ENCODE measurements around the gene TNNI2. TPM values are rescaled to one million over a fixed set of nuclear protein-coding genes. Genes with fewer than 3 reads are reported as not detected.

TNNI2 gene
- total RNA-seq, 2 experiments from 2014 or later, result 2.5 to 14.3 TPM

DNA sequence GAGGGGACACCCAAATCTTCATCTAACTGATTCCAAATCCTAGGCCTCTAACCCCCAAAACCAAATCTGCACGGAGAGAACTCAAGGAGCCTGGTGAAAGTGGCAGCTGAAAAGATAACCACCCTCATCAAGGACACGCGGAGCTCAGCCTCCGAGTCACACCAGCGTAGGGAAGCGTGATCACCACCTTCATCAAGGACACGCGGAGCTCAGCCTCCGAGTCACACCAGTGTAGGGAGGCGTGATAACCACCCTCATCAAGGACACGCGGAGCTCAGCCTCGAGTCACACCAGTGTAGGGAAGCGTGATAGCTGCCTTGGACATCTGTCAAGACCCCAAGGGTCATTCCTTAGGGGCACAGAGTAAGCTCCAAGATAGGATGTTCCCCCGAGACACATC is 33.3 kb upstream of the TNNI2 start:
- TF ChIP-seq, protein P1, sequence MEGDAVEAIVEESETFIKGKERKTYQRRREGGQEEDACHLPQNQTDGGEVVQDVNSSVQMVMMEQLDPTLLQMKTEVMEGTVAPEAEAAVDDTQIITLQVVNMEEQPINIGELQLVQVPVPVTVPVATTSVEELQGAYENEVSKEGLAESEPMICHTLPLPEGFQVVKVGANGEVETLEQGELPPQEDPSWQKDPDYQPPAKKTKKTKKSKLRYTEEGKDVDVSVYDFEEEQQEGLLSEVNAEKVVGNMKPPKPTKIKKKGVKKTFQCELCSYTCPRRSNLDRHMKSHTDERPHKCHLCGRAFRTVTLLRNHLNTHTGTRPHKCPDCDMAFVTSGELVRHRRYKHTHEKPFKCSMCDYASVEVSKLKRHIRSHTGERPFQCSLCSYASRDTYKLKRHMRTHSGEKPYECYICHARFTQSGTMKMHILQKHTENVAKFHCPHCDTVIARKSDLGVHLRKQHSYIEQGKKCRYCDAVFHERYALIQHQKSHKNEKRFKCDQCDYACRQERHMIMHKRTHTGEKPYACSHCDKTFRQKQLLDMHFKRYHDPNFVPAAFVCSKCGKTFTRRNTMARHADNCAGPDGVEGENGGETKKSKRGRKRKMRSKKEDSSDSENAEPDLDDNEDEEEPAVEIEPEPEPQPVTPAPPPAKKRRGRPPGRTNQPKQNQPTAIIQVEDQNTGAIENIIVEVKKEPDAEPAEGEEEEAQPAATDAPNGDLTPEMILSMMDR (conservative IDR thresholded peaks at IDR 0.05; ENCODE audit: low read length), result no peak
- TF ChIP-seq EZH2phosphoT487 (IDR thresholded peaks at IDR 0.05; ENCODE audit: borderline replicate concordance, low read depth, low read length), result no peak
- no peak overlapping the region for H3K4me3 ChIP-seq (ENCODE audit: low read depth, low read length, poor library complexity, severe bottlenecking)
- H2AFZ ChIP-seq (ENCODE audit: low read length), result no peak overlapping the region
- BruUV-seq (replicated peaks), result no TSS peak
- DNase-seq (ENCODE audit: low spot score), result no peak
- H3K9me2 ChIP-seq (ENCODE audit: insufficient read depth, low read length), result no peaks in the 10 kb centered on the region
- H3K36me3 ChIP-seq (ENCODE audit: insufficient read depth, low read length), result no peaks in the 10 kb centered on the region
- H3K9me3 ChIP-seq (ENCODE audit: low read length), result no peaks in the 10 kb centered on the region
- POLR2A ChIA-PET, result interaction anchor here (0.9 kb wide), 1 partner anchor 12 kb away, joined by 6 read pairs; no protein-coding TSS in a partner anchor
- no peaks in the 10 kb centered on the region for H4K20me1 ChIP-seq (ENCODE audit: insufficient read depth, low read length)
- H3K79me2 ChIP-seq (ENCODE audit: insufficient read depth, low read depth, low read length), result no peaks in the 10 kb centered on the region
- no peak overlapping the region for H3K4me2 ChIP-seq (ENCODE audit: low read length)
- H3K27ac ChIP-seq (ENCODE audit: low read depth, low read length, poor library complexity, severe bottlenecking), result no peak overlapping the region
- intact Hi-C loops (cut with micrococcal nuclease; ENCODE audit: unreplicated experiment), result no loop called here
- CTCF ChIA-PET (ENCODE audit: unreplicated experiment), result no interaction called here
- H3K4me1 ChIP-seq (ENCODE audit: insufficient read depth, low read length, poor library complexity, severe bottlenecking), result no peaks in the 10 kb centered on the region

DNA sequence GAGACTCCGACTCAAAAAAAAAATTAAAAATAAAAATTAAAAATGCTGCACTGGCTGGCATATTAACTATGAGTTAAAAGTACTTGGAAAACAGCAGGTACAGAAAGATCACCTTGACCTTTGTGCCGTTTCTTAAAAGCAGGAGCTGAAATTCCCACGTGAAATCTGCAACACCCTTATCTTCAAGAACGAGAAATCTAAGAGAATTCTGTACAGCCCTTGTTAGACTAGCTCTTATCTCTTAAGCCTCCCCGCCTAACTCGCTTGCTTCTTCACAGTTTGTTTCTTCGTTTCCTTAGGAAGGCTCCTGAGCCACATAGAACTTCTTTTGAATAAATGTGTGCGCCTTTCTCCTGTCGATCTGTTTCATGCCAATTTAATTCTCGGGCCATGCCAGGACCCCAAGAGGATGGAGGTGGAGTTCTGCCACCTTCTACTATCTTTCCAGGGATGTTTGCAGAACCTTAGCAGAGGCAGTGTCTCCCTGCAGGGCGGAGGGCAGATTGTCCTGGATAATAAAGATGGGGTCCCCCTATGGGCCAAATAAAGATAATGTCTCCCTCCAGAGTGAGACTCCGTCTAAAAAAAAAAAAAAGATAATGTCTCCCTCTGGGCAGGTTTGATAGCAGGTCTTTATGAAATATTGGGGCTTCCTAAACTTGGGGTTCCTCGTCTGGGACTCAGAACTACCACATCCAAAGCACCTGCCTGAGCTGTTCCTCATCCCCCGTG is 31.4 kb upstream of the TNNI2 start:
- intact Hi-C loops (cut with micrococcal nuclease; ENCODE audit: unreplicated experiment), result no loop called here
- BruUV-seq (replicated peaks), result no TSS peak
- no peak for DNase-seq (ENCODE audit: low spot score)
- ChIA-PET POLR2A (no interaction called here), CTCF (ENCODE audit: unreplicated experiment) (no interaction called here)
- Histone ChIP-seq H2AFZ (ENCODE audit: low read length) (no peak overlapping the region), H3K79me2 (ENCODE audit: insufficient read depth, low read depth, low read length) (no peaks in the 10 kb centered on the region), H3K9me2 (ENCODE audit: insufficient read depth, low read length) (no peaks in the 10 kb centered on the region), H4K20me1 (ENCODE audit: insufficient read depth, low read length) (no peaks in the 10 kb centered on the region), H3K4me1 (ENCODE audit: insufficient read depth, low read length, poor library complexity, severe bottlenecking) (no peaks in the 10 kb centered on the region), H3K4me2 (ENCODE audit: low read length) (no peak overlapping the region), H3K9me3 (ENCODE audit: low read length) (no peaks in the 10 kb centered on the region), H3K36me3 (ENCODE audit: insufficient read depth, low read length) (no peaks in the 10 kb centered on the region), H3K27ac (ENCODE audit: low read depth, low read length, poor library complexity, severe bottlenecking) (no peak overlapping the region), H3K4me3 (ENCODE audit: low read depth, low read length, poor library complexity, severe bottlenecking) (no peak overlapping the region)
- TF ChIP-seq, protein P1 (conservative IDR thresholded peaks at IDR 0.05; ENCODE audit: low read length), result 0 out of 2 replicates have a peak, but pooled peaks have one; percentile 30
- no peak for TF ChIP-seq EZH2phosphoT487 (IDR thresholded peaks at IDR 0.05; ENCODE audit: borderline replicate concordance, low read depth, low read length)

DNA sequence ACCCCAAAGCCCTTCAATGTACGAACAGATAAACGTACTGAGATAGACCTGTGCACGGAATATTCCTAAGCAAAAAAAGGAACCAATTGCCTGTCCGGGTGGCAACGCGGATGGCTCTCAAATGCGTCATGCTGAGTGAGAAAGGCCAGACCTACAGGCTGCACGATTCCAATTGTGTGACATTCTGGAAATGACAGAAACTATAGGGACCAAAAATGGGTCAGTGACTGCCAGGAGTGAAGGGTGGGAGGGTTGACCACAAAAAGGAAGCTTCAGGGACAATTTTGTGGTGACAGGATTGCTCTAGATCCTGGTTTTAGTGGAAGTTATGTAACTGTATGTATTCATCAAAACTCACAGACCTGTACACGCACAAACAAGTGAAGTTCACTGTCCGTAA is 28.0 kb upstream of the TNNI2 start:
- Histone ChIP-seq H4K20me1 (ENCODE audit: insufficient read depth, low read length) (no peaks in the 10 kb centered on the region), H3K36me3 (ENCODE audit: insufficient read depth, low read length) (no peaks in the 10 kb centered on the region), H3K9me3 (ENCODE audit: low read length) (no peaks in the 10 kb centered on the region), H3K4me2 (ENCODE audit: low read length) (no peak overlapping the region), H2AFZ (ENCODE audit: low read length) (no peak overlapping the region), H3K4me3 (ENCODE audit: low read depth, low read length, poor library complexity, severe bottlenecking) (no peak overlapping the region), H3K79me2 (ENCODE audit: insufficient read depth, low read depth, low read length) (no peaks in the 10 kb centered on the region), H3K9me2 (ENCODE audit: insufficient read depth, low read length) (no peaks in the 10 kb centered on the region), H3K4me1 (ENCODE audit: insufficient read depth, low read length, poor library complexity, severe bottlenecking) (no peaks in the 10 kb centered on the region), H3K27ac (ENCODE audit: low read depth, low read length, poor library complexity, severe bottlenecking) (no peak overlapping the region)
- ChIA-PET CTCF (ENCODE audit: unreplicated experiment) (no interaction called here), POLR2A (no interaction called here)
- TF ChIP-seq, protein P1 (conservative IDR thresholded peaks at IDR 0.05; ENCODE audit: low read length), result no peak
- TF ChIP-seq EZH2phosphoT487 (IDR thresholded peaks at IDR 0.05; ENCODE audit: borderline replicate concordance, low read depth, low read length), result no peak
- no TSS peak for BruUV-seq (replicated peaks)
- intact Hi-C loops (cut with micrococcal nuclease; ENCODE audit: unreplicated experiment), result no loop called here
- DNase-seq (ENCODE audit: low spot score), result no peak

Data from OCI-LY7 (cell line).